ENCODE data around the gene PHACTR3. TPM values are rescaled to one million over a fixed set of nuclear protein-coding genes. Genes with fewer than 3 reads are reported as not detected.

PHACTR3 gene
- total RNA-seq, 1 experiment from 2014 or later: 0.12 TPM

DNA sequence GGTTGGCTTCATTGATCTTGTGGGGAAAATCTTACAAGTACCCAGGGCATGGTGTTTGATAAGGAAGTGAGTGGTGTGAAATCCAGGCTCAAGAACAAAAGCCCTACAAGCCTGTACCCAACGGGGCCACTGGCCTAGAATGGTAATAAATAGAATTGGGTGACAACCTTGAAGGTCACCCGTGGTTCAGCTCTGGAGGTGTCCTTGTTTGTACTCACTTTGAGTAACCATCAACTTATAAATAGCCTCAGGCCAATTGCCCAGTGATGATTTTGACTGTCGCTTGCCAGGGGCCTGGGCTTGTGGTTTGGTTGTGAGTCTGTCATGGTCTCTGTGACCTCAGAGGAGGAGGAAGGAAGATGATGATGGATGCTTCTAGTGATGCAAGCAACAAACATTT is 87.8 kb downstream of the PHACTR3 start:
- no peak for DNase-seq (ENCODE audit: low read depth)

GRCh38 chr20:59693587-59693986 is 89.2 kb downstream of the PHACTR3 start:
- no peak for DNase-seq (ENCODE audit: low read depth)

DNA sequence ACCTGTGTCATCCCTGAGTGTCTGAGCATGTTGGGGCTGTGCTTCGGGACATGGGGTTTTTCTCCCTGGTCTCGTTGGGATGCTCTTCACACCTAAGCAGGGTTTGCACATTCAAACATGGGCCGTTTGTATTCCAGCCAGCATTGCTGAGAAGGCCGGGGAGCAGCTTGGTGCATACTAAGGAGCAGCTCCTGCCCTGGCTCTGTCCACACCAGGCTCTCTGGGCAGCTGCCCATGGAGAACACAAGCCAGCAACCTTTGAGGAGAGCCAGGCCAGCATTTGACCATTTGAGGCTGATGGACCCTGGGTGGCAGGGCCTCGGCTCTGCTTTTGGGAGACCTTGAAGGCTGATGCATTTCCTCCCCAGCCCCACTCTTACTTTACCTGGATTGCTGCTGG is 92.1 kb downstream of the PHACTR3 start:
- no peak for DNase-seq (ENCODE audit: low read depth)

DNA sequence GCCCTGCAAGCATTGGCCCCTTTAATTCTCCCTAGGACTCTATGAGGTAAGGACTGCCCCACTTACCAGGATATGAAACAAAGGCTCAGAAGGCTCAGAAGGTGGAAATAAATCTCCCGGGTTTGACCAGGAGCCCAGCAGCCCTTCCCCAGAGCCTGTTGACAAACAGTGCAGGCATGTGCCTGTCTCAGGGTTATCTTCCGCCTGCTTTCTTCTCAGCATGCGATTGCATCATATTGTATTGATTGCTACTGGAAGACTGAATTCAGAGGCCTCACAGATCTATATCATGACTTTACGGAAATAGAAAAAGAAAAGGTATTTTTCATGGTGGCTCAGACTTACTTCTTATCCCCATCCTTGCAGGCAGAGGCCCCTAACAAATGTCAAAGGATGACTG is 92.7 kb downstream of the PHACTR3 start:
- DNase-seq (ENCODE audit: low read depth): no peak

- DNase-seq (ENCODE audit: low read depth): no peak
Observed at GRCh38 chr20:59698598-59698997, 94.3 kb downstream of the PHACTR3 start.

DNA sequence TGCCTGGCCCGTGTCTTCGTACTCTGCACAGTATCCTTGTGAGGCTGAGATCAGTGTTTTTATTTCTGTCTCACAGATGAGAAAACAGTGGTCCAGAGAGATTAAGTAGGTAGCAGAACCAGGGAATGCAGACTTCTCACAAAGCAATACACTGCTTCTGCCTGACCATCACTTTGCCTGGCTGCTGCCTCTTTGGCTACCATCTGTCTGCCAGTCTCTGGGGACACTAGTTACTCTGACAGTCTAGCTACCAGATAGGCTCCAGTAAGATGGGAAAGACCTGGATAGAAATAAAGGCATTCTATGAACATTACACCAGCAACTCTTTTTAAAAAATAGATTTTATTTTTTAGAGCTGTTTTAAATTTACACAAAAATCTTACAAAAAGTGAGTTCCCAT is 96.9 kb downstream of the PHACTR3 start:
- DNase-seq (ENCODE audit: low read depth): no peak

DNA sequence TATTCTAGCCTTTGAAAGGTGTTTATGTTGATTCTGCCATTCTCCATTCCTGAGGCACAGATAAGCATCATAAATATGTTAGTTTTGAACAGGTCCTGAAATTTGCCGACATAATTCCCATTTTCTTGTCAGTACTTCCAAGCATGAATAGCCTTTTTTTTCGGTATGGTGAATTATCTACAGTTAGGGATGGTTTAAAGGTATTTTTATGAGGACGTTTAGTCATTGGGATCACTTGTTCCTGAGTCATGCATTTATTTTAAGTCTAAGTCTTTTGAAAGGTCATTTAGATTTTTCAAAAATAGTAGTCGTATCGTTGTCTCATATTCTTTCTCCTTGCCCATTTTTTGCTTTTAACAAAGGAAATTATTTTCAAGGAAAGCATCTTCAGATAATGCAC is 98.7 kb downstream of the PHACTR3 start:
- no peak for DNase-seq (ENCODE audit: low read depth)

GRCh38 chr20:59705651-59706399 is 101.5 kb downstream of the PHACTR3 start:
- no peak for DNase-seq (ENCODE audit: low read depth)

GRCh38 chr20:59706400-59706693 is 102.0 kb downstream of the PHACTR3 start:
- DNase-seq (ENCODE audit: low read depth): no peak

DNA sequence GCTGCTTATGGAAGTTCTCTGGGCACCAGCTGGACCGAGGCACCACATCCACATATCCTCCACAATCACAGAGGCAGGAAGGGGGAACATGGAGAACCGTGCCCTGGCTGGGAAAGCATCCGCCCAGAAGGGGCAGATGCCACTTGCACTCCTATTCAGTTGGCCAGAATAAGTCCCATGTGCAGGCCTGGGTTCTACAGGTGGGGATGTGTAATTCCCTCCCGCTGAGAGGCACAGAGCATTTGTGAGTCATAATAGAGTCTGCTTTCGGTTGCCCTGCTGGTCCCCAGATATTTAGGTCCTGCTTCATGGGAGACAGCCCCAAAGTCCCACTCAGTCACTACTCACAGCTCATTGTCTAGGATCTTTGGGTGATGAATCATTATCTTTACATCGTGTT is 104.0 kb downstream of the PHACTR3 start:
- peak; percentile 8 for DNase-seq (ENCODE audit: low read depth)

DNA sequence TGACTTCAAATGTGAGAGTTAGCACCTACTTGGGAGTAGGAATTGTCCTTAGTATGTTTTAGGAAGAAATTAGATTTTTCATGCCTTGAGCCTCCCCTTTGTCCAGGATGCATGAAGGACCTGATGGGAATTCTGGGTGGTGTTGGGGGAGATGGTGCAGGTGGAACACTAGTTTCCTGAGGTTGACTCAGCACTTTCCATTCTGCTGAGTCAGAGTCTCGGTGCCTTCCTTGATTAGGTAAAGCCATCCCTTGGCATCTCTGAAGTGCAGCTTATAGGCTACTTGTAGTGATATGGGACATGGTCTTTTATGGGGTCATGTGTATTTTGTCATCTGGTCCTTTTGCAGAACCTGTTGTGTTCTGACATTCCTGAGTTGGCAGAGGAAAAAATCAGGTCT is 105.3 kb downstream of the PHACTR3 start:
- no peak for DNase-seq (ENCODE audit: low read depth)

DNA sequence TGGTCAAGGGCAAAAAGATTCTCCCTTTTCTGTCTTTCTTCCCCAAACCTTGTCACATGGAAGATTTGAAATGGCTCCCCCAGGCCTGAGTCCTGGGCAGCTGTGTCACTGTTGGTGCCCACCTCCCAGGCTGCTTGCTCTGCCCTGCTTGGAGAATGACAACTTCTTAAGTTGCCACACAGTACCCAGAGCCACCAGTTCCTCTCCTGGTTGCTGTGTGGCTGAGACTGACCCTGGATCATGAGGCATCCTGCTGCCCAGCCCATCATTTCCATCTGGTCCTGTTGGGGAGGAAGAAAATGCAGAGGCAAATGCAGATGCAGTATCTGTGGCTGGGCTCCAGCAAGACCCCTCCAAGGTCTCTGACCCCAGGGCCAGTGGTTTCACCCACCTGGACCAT is 113.7 kb downstream of the PHACTR3 start:
- no peak for DNase-seq (ENCODE audit: low read depth)

- no peak for DNase-seq (ENCODE audit: low read depth)
Observed at GRCh38 chr20:59718751-59719150, 114.4 kb downstream of the PHACTR3 start.

GRCh38 chr20:59720013-59720412 is 115.7 kb downstream of the PHACTR3 start:
- no peak for DNase-seq (ENCODE audit: low read depth)

DNA sequence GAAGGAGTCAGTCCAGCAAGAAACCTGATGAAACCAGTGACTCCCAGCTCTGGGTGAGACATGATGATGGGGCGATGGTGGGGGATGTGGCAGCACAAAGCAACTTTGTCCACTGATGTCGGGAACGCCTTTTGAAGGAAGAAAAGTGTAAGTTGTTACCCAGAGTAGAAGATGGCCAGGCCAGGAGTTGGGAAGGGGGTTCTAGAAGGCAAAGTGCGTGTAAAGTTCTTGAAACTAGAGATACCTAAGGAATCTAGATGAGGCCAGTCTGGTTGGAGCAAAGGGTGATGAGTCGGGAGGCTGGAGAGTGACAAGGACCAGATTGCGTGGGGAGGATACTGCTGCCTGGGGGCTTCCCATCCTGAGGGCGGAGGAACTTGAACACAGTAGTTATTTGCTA is 117.0 kb downstream of the PHACTR3 start:
- no peak for DNase-seq (ENCODE audit: low read depth)

DNA sequence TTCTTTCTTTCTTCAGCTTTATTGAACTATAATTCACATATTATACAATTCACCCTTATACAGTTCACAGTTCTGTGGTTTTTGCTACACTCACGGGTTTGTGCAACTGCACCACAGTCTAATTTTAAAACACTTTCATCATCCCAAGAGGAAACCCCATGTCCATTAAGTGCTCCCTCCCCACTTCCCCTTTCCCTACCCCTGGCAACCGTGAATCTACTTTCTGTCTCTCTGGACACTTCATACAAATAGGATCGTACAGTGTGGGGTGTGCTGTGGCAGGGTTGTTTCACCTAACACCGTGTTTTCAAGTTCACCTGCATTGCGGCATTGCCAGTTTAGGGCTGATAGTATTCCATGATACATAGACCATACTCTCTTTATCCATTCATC is 118.8 kb downstream of the PHACTR3 start:
- peak; percentile 13 for DNase-seq (ENCODE audit: low read depth)

DNA sequence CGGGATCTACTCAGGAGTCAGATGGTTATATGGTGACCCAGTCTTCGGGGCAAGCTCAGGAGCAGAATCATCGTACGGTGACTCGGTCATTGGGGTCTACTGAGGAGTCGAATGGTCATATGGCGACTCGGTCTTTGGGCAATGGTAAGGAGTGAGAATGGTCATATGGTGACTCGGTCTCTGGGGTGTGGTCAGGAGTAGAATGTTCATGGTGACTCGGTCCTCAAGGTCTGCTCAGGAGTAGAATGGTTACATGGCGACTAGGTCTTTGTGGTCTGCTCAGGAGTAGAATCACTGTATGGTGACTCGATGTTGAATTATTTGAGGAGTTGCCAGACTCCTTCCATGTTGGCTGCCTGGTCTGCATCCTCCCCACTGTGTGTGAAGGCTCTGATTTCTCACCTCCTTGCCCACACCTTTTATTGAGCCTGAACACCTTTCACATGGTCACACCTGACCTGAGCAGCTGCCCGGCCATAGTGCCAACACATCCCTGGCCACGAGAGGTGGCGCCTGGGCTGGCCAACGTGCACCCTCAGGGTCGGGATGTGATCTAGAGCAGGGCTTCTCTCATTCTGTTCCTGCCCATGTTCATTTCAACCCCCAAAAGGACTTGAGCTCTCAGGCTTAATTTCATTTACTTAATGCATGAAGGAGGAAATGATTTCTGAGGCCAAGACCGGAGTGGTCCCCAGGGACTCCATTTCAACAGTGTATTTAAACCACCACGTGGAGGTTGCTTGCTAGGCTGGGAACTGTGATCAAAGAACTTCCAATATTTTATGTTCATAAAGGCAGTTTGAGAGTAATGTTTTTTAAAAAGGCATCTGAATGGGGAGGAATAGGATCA is 119.5 kb downstream of the PHACTR3 start:
- DNase-seq (ENCODE audit: low read depth): peak; percentile 8

DNA sequence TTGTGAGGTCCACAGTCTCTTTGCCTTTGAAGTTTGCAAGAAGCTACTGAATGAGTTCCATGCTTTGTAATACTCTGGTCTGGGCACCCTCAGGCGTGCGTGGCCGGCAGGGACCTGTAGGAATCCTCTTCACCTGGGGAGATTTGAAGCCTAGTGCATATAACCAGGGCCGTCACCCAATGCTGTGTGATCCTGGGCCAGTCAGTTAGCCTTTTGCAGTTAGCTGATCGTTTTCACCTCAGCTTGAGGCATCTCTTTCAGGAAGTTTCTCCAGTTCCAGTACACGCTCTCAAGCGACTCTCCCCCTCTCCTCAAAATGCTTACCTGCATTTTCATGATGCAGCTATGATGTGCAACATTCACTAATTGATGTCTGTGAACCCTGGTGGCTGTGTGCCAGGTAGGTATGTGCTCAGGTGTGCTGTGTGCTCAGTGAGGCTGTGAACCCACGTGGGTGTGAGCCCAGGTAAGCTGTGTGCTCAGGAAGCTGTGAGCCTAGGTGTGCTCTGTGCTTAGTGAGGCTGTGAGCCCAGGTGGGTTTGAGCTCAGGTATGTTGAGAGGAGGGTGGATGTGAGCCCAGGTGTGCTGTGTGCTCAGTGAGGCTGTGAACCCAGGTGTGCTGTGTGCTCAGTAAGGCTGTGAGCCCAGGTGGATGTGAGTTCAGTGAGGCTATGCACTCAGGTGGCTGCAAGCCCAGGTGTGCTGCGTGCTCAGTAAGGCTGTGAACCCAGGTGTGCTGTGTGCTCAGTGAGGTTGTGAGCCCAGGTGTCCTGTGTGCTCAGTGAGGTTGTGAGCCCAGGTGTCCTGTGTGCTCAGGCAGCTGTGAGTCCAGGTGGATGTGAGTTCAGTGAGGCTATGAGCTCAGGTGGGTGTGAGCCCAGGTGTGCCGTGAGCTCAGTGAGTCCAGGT is 120.4 kb downstream of the PHACTR3 start:
- DNase-seq (ENCODE audit: low read depth): no peak

DNA sequence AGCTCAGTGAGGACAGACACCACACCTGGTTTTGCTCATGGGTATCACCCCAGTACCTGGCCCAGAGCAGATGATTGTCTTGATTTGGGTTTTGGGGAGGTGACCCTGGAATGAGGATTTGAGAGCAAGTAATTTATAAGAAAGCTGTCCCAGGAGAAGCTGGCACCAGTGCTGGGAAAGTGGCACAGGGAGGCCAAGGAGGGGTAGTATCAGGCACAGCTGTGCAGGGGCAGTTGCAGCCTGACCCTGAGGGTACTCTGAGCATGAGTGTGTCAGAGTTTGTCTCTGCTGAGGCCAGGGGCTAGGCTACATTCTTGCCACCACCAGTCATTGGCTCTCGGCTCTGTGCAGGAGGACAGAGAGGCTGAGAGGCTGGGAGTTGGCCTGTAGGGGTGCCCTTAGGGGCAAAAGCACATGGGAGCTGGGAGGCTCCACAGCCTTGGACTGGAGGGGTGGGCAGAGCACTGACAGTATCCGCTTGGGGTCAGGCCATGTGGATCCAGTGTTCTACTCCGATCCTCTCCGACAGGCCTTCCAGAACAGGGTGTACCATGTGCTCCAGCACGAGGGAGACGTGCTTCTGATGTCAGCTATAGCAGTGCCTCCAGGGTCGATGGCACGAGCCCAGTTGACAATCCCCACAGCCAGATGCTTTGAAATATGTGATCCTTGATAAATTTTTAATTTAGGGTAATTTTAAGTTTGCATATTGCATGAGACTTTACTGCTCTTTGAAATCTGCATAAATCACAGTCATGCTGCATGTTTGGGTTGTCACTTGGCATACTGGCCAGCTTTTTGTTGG is 121.3 kb downstream of the PHACTR3 start:
- no peak for DNase-seq (ENCODE audit: low read depth)

DNA sequence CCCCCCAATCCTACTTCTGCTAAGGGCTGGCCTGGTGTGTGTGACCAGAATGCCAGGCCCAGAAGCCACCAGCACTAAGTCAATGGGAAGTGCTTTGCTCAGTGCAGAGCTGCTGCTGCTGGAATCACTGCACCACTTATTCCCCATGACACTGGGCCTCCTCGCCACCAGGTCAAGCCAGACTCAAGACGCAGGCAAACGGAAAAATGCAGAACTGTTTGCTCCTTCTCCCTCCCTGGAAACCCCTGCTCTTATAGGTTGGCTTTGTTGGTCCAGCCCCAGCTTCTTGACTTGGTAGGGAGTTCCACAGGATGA is 121.9 kb downstream of the PHACTR3 start:
- DNase-seq (ENCODE audit: low read depth): no peak

- DNase-seq (ENCODE audit: low read depth): no peak
Observed at GRCh38 chr20:59728722-59729430, 124.5 kb downstream of the PHACTR3 start.
